Measurements from ENCODE around the gene MEI1. TPM values are rescaled to one million over a fixed set of nuclear protein-coding genes. Genes with fewer than 3 reads are reported as not detected.

MEI1 gene
- total and polyA plus RNA-seq, 9 of the 15 experiments (the other 6 are each of a cell fraction or from before 2014, with no cell fraction given) = 0.08 to 0.68 (median 0.18) TPM; not detected in 2

DNA sequence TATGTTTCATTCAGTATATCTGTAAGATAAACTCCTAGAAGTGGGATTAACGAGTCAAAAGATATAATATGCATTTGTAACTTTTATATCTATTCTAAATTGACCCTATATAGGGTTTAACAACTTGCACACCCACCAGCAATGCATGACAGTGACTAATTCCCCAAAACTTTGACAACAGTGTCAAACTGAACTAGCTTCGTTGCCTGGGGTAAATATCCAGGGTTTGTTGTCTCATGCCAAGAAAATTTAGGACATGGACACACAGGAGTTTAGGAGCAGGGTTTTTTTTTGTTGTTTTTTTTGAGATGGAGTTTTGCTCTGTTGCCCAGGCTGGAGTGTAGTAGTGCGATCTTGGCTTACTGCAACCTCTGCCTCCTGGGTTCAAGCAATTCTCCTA is 15.7 kb upstream of the MEI1 start:
- H3K4me1 ChIP-seq (replicated peaks in 1 of 2; ENCODE audit: control insufficient read depth in 2 of 2, insufficient read depth in 2 of 2, low read length in 2 of 2) = peaks cover 3 to 13% of the 10 kb centered on the region in 2 experiments; a peak in 2 of 5 replicates
- no peaks in the 10 kb centered on the region for H3K27me3 ChIP-seq (ENCODE audit: control insufficient read depth in 2 of 2, insufficient read depth in 2 of 2, low read length in 2 of 2)
- H3K36me3 ChIP-seq (ENCODE audit: control insufficient read depth, insufficient read depth, low read length) = peaks cover 28% of the 10 kb centered on the region
- peaks cover 100% of the 10 kb centered on the region for H3K79me2 ChIP-seq (ENCODE audit: control insufficient read depth, insufficient read depth, low read length)
- ATAC-seq (no peak), FAIRE-seq (no peak), DNase-seq (ENCODE audit: extremely low read depth in 1 of 4, low spot score in 3 of 4) (no peak)
- intact Hi-C loops (cut with micrococcal nuclease) (no loop called here), in situ Hi-C loops (cut with MboI) (no loop called here)
- H3K27ac ChIP-seq (ENCODE audit: extremely low read depth, low read depth, low read length) = peak overlapping the region; percentile 91; the same call in 1 of the 3 replicates
- no peak overlapping the region for H2AFZ ChIP-seq (ENCODE audit: low read depth, low read length)
- WGBS (ENCODE audit: insufficient coverage, low coverage, missing lambda C conversion rate) = 41% methylated on average over 3 of the region's 3 CpGs
- POLR2A ChIA-PET = interaction anchor here (0.6 kb wide), 3 partner anchors 48 to 85 kb away, joined by 3 read pairs; no protein-coding TSS in a partner anchor
- H4K20me1 ChIP-seq (replicated peaks; ENCODE audit: control insufficient read depth, insufficient read depth, low read length) = peaks cover 14% of the 10 kb centered on the region
- no peaks in the 10 kb centered on the region for H3K9me3 ChIP-seq (replicated peaks; ENCODE audit: control insufficient read depth, insufficient read depth, low read depth, low read length)
- no TSS peak for BruUV-seq (replicated peaks)
- H3K9ac ChIP-seq (ENCODE audit: insufficient read depth in 1 of 2, low read depth in 2 of 2, low read length in 2 of 2) = no peak overlapping the region
- peak overlapping the region; percentile 96; the same call in 1 of the 2 replicates for H3K4me2 ChIP-seq (ENCODE audit: insufficient read depth, low read length)
- no peak overlapping the region; the same call in 1 of the 2 replicates for H3K4me3 ChIP-seq
- CTCF ChIA-PET (ENCODE audit: low intra/inter-chr PET ratio) = no interaction called here
- H3K9me1 ChIP-seq (ENCODE audit: control insufficient read depth, insufficient read depth, low read length) = no peaks in the 10 kb centered on the region
- TF ChIP-seq ZNF354B (CRISPR knock-in tag; IDR thresholded peaks at IDR 0.05) (no peak), ZBTB7A (IDR thresholded peaks at IDR 0.05; ENCODE audit: borderline replicate concordance, control insufficient read depth, low read depth, low read length) (no peak), AFF4 (CRISPR knock-in tag; IDR thresholded peaks at IDR 0.05) (no peak), ERF (CRISPR knock-in tag; IDR thresholded peaks at IDR 0.05) (no peak), EGR1 (conservative IDR thresholded peaks at IDR 0.05) (no peak), ZNF165 (CRISPR knock-in tag; IDR thresholded peaks at IDR 0.05; ENCODE audit: borderline replicate concordance) (no peak), HMG20B (CRISPR knock-in tag; IDR thresholded peaks at IDR 0.05) (no peak)
- TF ChIP-seq, protein P1, sequence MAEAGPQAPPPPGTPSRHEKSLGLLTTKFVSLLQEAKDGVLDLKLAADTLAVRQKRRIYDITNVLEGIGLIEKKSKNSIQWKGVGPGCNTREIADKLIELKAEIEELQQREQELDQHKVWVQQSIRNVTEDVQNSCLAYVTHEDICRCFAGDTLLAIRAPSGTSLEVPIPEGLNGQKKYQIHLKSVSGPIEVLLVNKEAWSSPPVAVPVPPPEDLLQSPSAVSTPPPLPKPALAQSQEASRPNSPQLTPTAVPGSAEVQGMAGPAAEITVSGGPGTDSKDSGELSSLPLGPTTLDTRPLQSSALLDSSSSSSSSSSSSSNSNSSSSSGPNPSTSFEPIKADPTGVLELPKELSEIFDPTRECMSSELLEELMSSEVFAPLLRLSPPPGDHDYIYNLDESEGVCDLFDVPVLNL (CRISPR knock-in tag; IDR thresholded peaks at IDR 0.05; ENCODE audit: low read depth) = no peak
- TF ChIP-seq, protein P2, sequence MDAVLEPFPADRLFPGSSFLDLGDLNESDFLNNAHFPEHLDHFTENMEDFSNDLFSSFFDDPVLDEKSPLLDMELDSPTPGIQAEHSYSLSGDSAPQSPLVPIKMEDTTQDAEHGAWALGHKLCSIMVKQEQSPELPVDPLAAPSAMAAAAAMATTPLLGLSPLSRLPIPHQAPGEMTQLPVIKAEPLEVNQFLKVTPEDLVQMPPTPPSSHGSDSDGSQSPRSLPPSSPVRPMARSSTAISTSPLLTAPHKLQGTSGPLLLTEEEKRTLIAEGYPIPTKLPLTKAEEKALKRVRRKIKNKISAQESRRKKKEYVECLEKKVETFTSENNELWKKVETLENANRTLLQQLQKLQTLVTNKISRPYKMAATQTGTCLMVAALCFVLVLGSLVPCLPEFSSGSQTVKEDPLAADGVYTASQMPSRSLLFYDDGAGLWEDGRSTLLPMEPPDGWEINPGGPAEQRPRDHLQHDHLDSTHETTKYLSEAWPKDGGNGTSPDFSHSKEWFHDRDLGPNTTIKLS (IDR thresholded peaks at IDR 0.05; ENCODE audit: borderline replicate concordance, low read depth) = no peak

Data from K562 (cell line).